Suprapubic skin (tissue), 4 donors: Measurements from ENCODE around the gene NPC2.

Experiments used
- CTCF ChIP-seq, 2 donors: fragments of 200-600 bp in 1 of 2; fragments of 450-650 bp in 1 of 2; sonication (generic) in 1 of 2; IDR thresholded peaks; one replicate each; pipeline ENCODE4 v1.5.1; 2016 to 2019; ENCODE audit warnings: antibody characterized with exemption in 2 of 2, mild to moderate bottlenecking in 1 of 2, moderate library complexity in 1 of 2
- EP300 ChIP-seq: sonication (generic); formaldehyde crosslinking; IDR thresholded peaks from one replicate; pipeline ENCODE4 v1.6.1; 2017; ENCODE audit warnings: antibody characterized with exemption
- POLR2A ChIP-seq, 2 donors: fragments of 450-650 bp; IDR thresholded peaks; one replicate each; pipeline ENCODE4 v1.6.1; 2017; ENCODE audit warnings: antibody characterized with exemption in 2 of 2, mild to moderate bottlenecking in 2 of 2, moderate library complexity in 2 of 2
- POLR2AphosphoS5 ChIP-seq, 3 donors: sonication (generic); formaldehyde crosslinking; IDR thresholded peaks; one replicate each; pipeline ENCODE4 v1.6.1; 2017; ENCODE audit warnings: antibody characterized with exemption in 3 of 3

GRCh38 chr14:74505831-74506230, 12.7 kb upstream of the NPC2 start:
- no peak for TF ChIP-seq CTCF (IDR thresholded peaks at IDR 0.05)
- no peak for TF ChIP-seq POLR2A (IDR thresholded peaks at IDR 0.05)
- TF ChIP-seq POLR2AphosphoS5 (IDR thresholded peaks at IDR 0.05): no peak
- no peak for TF ChIP-seq EP300
